Measurements from ENCODE around the gene PIP4P1. TPM values are rescaled to one million over a fixed set of nuclear protein-coding genes. Genes with fewer than 3 reads are reported as not detected.

Gene PIP4P1
- total RNA-seq, 2 donors from 2014 or later: 38.2 to 45.8 TPM

Other genes starting within 250 kb of the PIP4P1 start
- not detected for gene OR11H6, start 237.7 kb downstream of the PIP4P1 start, total RNA-seq
- gene OR11H7, start 232.5 kb downstream of the PIP4P1 start, total RNA-seq: not detected
- not detected for gene OR11H4, start 222.1 kb downstream of the PIP4P1 start, total RNA-seq
- gene TTC5, start 155.5 kb downstream of the PIP4P1 start, total RNA-seq: 10 to 100 TPM; 15.5 to 16.7 TPM
- 10 to 100 TPM; 73.4 to 89.9 TPM for gene CCNB1IP1, start 128.2 kb downstream of the PIP4P1 start, total RNA-seq
- 10 to 100 TPM; 31.1 to 39.5 TPM for gene PARP2, start 117.8 kb downstream of the PIP4P1 start, total RNA-seq
- gene TEP1, start 47.9 kb downstream of the PIP4P1 start, total RNA-seq: 10 to 100 TPM; 40.2 to 41.4 TPM
- gene KLHL33, start 25.3 kb downstream of the PIP4P1 start, total RNA-seq: under 1 TPM; 0.28 to 0.29 TPM
- 10 to 100 TPM; 50.7 to 68.1 TPM for gene OSGEP, start 6.6 kb downstream of the PIP4P1 start, total RNA-seq
- 100 to 1,000 TPM; 198 to 209 TPM for gene APEX1, start 6.2 kb downstream of the PIP4P1 start, total RNA-seq
- gene PNP, start 8.0 kb upstream of the PIP4P1 start, total RNA-seq: 100 to 1,000 TPM; 111 to 115 TPM
- under 1 TPM; 0.77 to 0.90 TPM for gene RNASE10, start 44.1 kb upstream of the PIP4P1 start, total RNA-seq
- not detected for gene RNASE9, start 99.6 kb upstream of the PIP4P1 start, total RNA-seq
- gene RNASE11, start 126.6 kb upstream of the PIP4P1 start, total RNA-seq: not detected
- gene RNASE12, start 129.9 kb upstream of the PIP4P1 start, total RNA-seq: not detected
- gene OR6S1, start 180.3 kb upstream of the PIP4P1 start, total RNA-seq: not detected
- gene RNASE4, start 223.1 kb upstream of the PIP4P1 start, total RNA-seq: under 1 TPM; 0.63 to 0.79 TPM
- 1 to 10 TPM in 1 of 2 donors, under 1 TPM in 1; 0.67 to 2.5 TPM for gene ANG, start 227.3 kb upstream of the PIP4P1 start, total RNA-seq

All from activated T-cell treated with anti-CD3 and anti-CD28 coated beads, Interleukin-2, amount 50 U/mL, for 72 hours (primary cell).